Gastrocnemius medialis (tissue), 4 donors: Measurements from ENCODE around the gene DDA1.

Source experiments
- CTCF ChIP-seq, 5 experiments: fragments of 450-650 bp in 3 of 5; fragments of 200-600 bp in 2 of 5; sonication (generic) in 2 of 5; IDR thresholded peaks in 4 of 5; conservative IDR thresholded peaks in 1 of 5; 1 replicate in 4 of 5; 2 replicates in 1 of 5; pipeline ENCODE4 v1.5.1; 2016 to 2019; ENCODE audit warnings: antibody characterized with exemption in 5 of 5, mild to moderate bottlenecking in 3 of 5, moderate library complexity in 3 of 5
- POLR2A ChIP-seq, 2 donors: fragments of 450-650 bp; IDR thresholded peaks; one replicate each; pipeline ENCODE4 v1.6.1; 2017; ENCODE audit warnings: antibody characterized with exemption in 2 of 2, mild to moderate bottlenecking in 2 of 2, moderate library complexity in 2 of 2

GRCh38 chr19:17339088-17339741 lies 29.9 kb downstream of the DDA1 start:
- TF ChIP-seq CTCF (IDR thresholded peaks at IDR 0.05 in 4 of 5, conservative IDR thresholded peaks at IDR 0.05 in 1 of 5), result no peak
- no peak for TF ChIP-seq POLR2A (IDR thresholded peaks at IDR 0.05)
